GM18870 (cell line): ENCODE data around the gene SDE2.

ENCODE experiments used
- ATAC-seq: cut with Tn5 transposase; IDR thresholded peaks from one replicate; pipeline ENCODE4 v1.9.1; 2021; ENCODE audit warnings: moderate library complexity; ENCODE audit not compliant: unreplicated experiment

The SDE2 gene

GRCh38 chr1:225999227-225999911, at the start of gene SDE2:
TSS of gene SDE2 (minus strand) at chr1:225999343. CDS start at chr1:225999312, 31 bp downstream.
- ATAC-seq: peak; percentile 79

GRCh38 chr1:226048886-226049285, 49.7 kb upstream of the SDE2 start:
- ATAC-seq: no peak

GRCh38 chr1:226047495-226047894, 48.4 kb upstream of the SDE2 start:
- ATAC-seq: no peak

- no peak for ATAC-seq
These were observed 47.1 kb upstream of the SDE2 start for GRCh38 chr1:226046240-226046639.

- ATAC-seq: no peak
These were observed 45.5 kb upstream of the SDE2 start for GRCh38 chr1:226044514-226045101.

- no peak for ATAC-seq
These were observed 42.3 kb upstream of the SDE2 start for GRCh38 chr1:226041419-226041818.

- ATAC-seq: no peak
These were observed 39.5 kb upstream of the SDE2 start for GRCh38 chr1:226038661-226039060.

GRCh38 chr1:226035915-226036314, 36.8 kb upstream of the SDE2 start:
- ATAC-seq: no peak

- no peak for ATAC-seq
These were observed 35.3 kb upstream of the SDE2 start for GRCh38 chr1:226034482-226034881.

- no peak for ATAC-seq
These were observed 34.8 kb upstream of the SDE2 start for GRCh38 chr1:226033991-226034390.

- no peak for ATAC-seq
These were observed 34.4 kb upstream of the SDE2 start for GRCh38 chr1:226033582-226033981.

GRCh38 chr1:226029568-226030225, 30.6 kb upstream of the SDE2 start:
- no peak for ATAC-seq

GRCh38 chr1:226029093-226029496, 30.0 kb upstream of the SDE2 start:
- ATAC-seq: peak; percentile 90

- no peak for ATAC-seq
These were observed 28.5 kb upstream of the SDE2 start for GRCh38 chr1:226027538-226028217.

- no peak for ATAC-seq
These were observed 27.7 kb upstream of the SDE2 start for GRCh38 chr1:226026833-226027232.

- ATAC-seq: no peak
These were observed 24.6 kb upstream of the SDE2 start for GRCh38 chr1:226023735-226024134.

- no peak for ATAC-seq
These were observed 22.7 kb upstream of the SDE2 start for GRCh38 chr1:226021801-226022200.

GRCh38 chr1:226021401-226021800, 22.3 kb upstream of the SDE2 start:
- ATAC-seq: no peak

- no peak for ATAC-seq
These were observed 20.4 kb upstream of the SDE2 start for GRCh38 chr1:226019572-226019971.

- no peak for ATAC-seq
These were observed 17.9 kb upstream of the SDE2 start for GRCh38 chr1:226017070-226017469.

GRCh38 chr1:226009650-226010044, 10.5 kb upstream of the SDE2 start:
- ATAC-seq: no peak
